ENCODE measurements around the gene TMX4. TPM values are rescaled to one million over a fixed set of nuclear protein-coding genes. Genes with fewer than 3 reads are reported as not detected.

TMX4 gene
- total and polyA plus RNA-seq, 2 of the 8 experiments (the other 6 are each of a cell fraction or from before 2014, with no cell fraction given), result 2.1 to 7.8 TPM

- Histone ChIP-seq H3K9me3 (ENCODE audit: insufficient read depth in 2 of 2, low read depth in 1 of 2, low read length in 1 of 2) (no peaks in the 10 kb centered on the region), H3K36me3 (ENCODE audit: control insufficient read depth in 2 of 4, insufficient read depth in 4 of 4, low read length in 3 of 4) (no peaks in the 10 kb centered on the region), H3K79me1 (ENCODE audit: low read depth, low read length) (no peaks in the 10 kb centered on the region), H4K8ac (ENCODE audit: extremely low read depth, insufficient read depth, low read length) (no peak overlapping the region), H3K4me3 (ENCODE audit: extremely low read depth in 1 of 4, insufficient read depth in 2 of 4, low read depth in 3 of 4, low read length in 4 of 4) (no peak overlapping the region), H3K23me2 (ENCODE audit: low read depth, low read length) (no peaks in the 10 kb centered on the region), H2BK120ac (replicated peaks; ENCODE audit: low read depth, low read length) (no peak overlapping the region), H3K27me3 (replicated peaks in 1 of 4; ENCODE audit: control insufficient read depth in 3 of 4, extremely low read depth in 1 of 4, insufficient read depth in 3 of 4, low read length in 3 of 4) (no peaks in the 10 kb centered on the region), H2AFZ (ENCODE audit: low read length) (no peak overlapping the region), H3K18ac (ENCODE audit: extremely low read depth, low read length) (no peak overlapping the region), H3K27ac (ENCODE audit: low read depth, low read length) (no peak overlapping the region), H3K79me2 (ENCODE audit: control insufficient read depth in 1 of 2, insufficient read depth in 2 of 2, low read length in 2 of 2) (no peaks in the 10 kb centered on the region), H4K5ac (ENCODE audit: insufficient read length, low read depth, low read length) (no peak overlapping the region), H3K4me2 (ENCODE audit: insufficient read depth in 1 of 2, low read depth in 2 of 2, low read length in 2 of 2) (no peak overlapping the region), H4K91ac (replicated peaks; ENCODE audit: insufficient read length, low read length) (no peak overlapping the region), H2BK15ac (ENCODE audit: low read length) (no peak overlapping the region), H2AK5ac (ENCODE audit: low read depth, low read length) (no peak overlapping the region), H3K23ac (ENCODE audit: insufficient read length) (no peak overlapping the region), H3K4me1 (replicated peaks in 1 of 4; ENCODE audit: control insufficient read depth in 3 of 4, insufficient read depth in 4 of 4, low read length in 3 of 4) (no peaks in the 10 kb centered on the region), H3K4ac (replicated peaks; ENCODE audit: insufficient read length, low read depth, low read length) (no peak overlapping the region), H3K9ac (replicated peaks in 1 of 4; ENCODE audit: extremely low read depth in 1 of 4, low read depth in 3 of 4, low read length in 3 of 4) (no peak overlapping the region), H2BK12ac (ENCODE audit: low read depth, low read length) (no peak overlapping the region), H2BK20ac (ENCODE audit: low read length) (no peak overlapping the region), H2BK5ac (ENCODE audit: low read depth, low read length) (no peak overlapping the region), H3K56ac (replicated peaks; ENCODE audit: insufficient read length, low read depth, low read length) (no peak overlapping the region), H3K14ac (ENCODE audit: insufficient read length) (no peak overlapping the region), H4K20me1 (replicated peaks in 1 of 2; ENCODE audit: control insufficient read depth in 1 of 2, insufficient read depth in 2 of 2, low read length in 2 of 2) (no peaks in the 10 kb centered on the region)
- FAIRE-seq (no peak), DNase-seq (ENCODE audit: low read depth in 1 of 2, low spot score in 2 of 2) (no peak)
- ChIA-PET CTCF (ENCODE audit: partially characterized antibody) (interaction anchor here (1.1 kb wide), 1 partner anchor 17 kb away, joined by 3 read pairs; no protein-coding TSS in a partner anchor), POLR2A (ENCODE audit: partially characterized antibody) (no interaction called here)
- 82% methylated on average over 5 of the region's 5 CpGs; no CpG with 5 or more reads in 1 of the 2 experiments for WGBS, 2 experiments (ENCODE audit: extremely low coverage in 1 of 2, insufficient coverage in 1 of 2, insufficient read length in 1 of 2, insufficient replicate concordance in 2 of 2, low coverage in 1 of 2, low lambda C conversion rate in 2 of 2, missing lambda C conversion rate in 1 of 2)
- TF ChIP-seq KDM4A (IDR thresholded peaks at IDR 0.05; ENCODE audit: low read depth, low read length, severe bottlenecking), result no peak
- TF ChIP-seq CTCF (IDR thresholded peaks at IDR 0.05; ENCODE audit: control extremely low read depth in 1 of 3, insufficient read depth in 1 of 3, low read depth in 1 of 3, low read length in 3 of 3), result no peak
- no peak for TF ChIP-seq EGR1 (IDR thresholded peaks at IDR 0.05; ENCODE audit: borderline replicate concordance, low read depth, low read length)
- no peak for TF ChIP-seq SIN3A (conservative IDR thresholded peaks at IDR 0.05 in 1 of 2, IDR thresholded peaks at IDR 0.05 in 1 of 2; ENCODE audit: low read depth in 1 of 2, low read length in 2 of 2)
- no peak for TF ChIP-seq POLR2A (IDR thresholded peaks at IDR 0.05; ENCODE audit: control extremely low read depth in 1 of 2, low read depth in 2 of 2, low read length in 2 of 2)
- TF ChIP-seq ASH2L (IDR thresholded peaks at IDR 0.05; ENCODE audit: low read length), result no peak
- no peak for TF ChIP-seq NRF1 (IDR thresholded peaks at IDR 0.05; ENCODE audit: low read depth, low read length)
- TF ChIP-seq POU5F1 (IDR thresholded peaks at IDR 0.05; ENCODE audit: low read depth, low read length), result no peak
- TF ChIP-seq ATF3 (IDR thresholded peaks at IDR 0.05; ENCODE audit: insufficient read depth, low read depth, low read length), result no peak
- TF ChIP-seq CBX8 (IDR thresholded peaks at IDR 0.05; ENCODE audit: borderline replicate concordance, low read depth, low read length), result no peak
Observed at GRCh38 chr20:8061861-8062518, 42.4 kb upstream of the TMX4 start.

Measured in H1 (cell line).